H1 (cell line): ENCODE results near the gene LRRC56. TPM values are rescaled to one million over a fixed set of nuclear protein-coding genes. Genes with fewer than 3 reads are reported as not detected.

Experiments used
- CTCF ChIA-PET: fragments of 300-600 bp; sonication (Branson Sonifier 250); formaldehyde crosslinking; loops from one replicate; lab custom pipeline; 2021; ENCODE audit not compliant: partially characterized antibody; lab: Charles Lee
- POLR2A ChIA-PET: fragments of 300-600 bp; sonication (Branson Sonifier 250); formaldehyde crosslinking; loops from one replicate; lab custom pipeline; 2021; ENCODE audit warnings: inconsistent platforms; ENCODE audit not compliant: partially characterized antibody; lab: Charles Lee
- DNase-seq, 2 experiments: peaks; one replicate each; pipeline versions ENCODE4 v3.0.0 to v3.0.0-alpha.2; 2010 to 2022; ENCODE audit warnings: low spot score in 2 of 2, low read depth in 1 of 2, mixed read lengths in 1 of 2
- FAIRE-seq: peaks from 2 replicates; lab custom pipeline; 2011; peaks lifted over from hg19 to GRCh38; lab: Jason Lieb, UNC
- H2AFZ ChIP-seq: 2 replicates; pipeline ENCODE4 v1.8.1; 2012; ENCODE audit warnings: low read length, inconsistent platforms
- H2AK5ac ChIP-seq: 2 replicates; pipeline ENCODE4 v1.6.1; 2013; ENCODE audit warnings: low read depth, low read length
- H2BK120ac ChIP-seq: replicated peaks from 2 replicates; pipeline ENCODE3; 2013; ENCODE audit warnings: low read depth, low read length, inconsistent platforms
- H2BK12ac ChIP-seq: 2 replicates; pipeline ENCODE4 v1.6.1; 2013; ENCODE audit warnings: low read depth, low read length
- H2BK15ac ChIP-seq: 2 replicates; pipeline ENCODE4 v1.6.1; 2013; ENCODE audit warnings: low read length
- H2BK20ac ChIP-seq: 2 replicates; pipeline ENCODE4 v1.6.1; 2013; ENCODE audit warnings: low read length
- H2BK5ac ChIP-seq: 2 replicates; pipeline ENCODE4 v1.6.1; 2013; ENCODE audit warnings: low read depth, low read length
- H3K14ac ChIP-seq: 2 replicates; pipeline ENCODE4 v1.6.1; 2013; ENCODE audit warnings: inconsistent platforms; ENCODE audit not compliant: insufficient read length
- H3K18ac ChIP-seq: 2 replicates; pipeline ENCODE4 v1.6.1; 2013; ENCODE audit warnings: low read length; ENCODE audit errors: extremely low read depth
- H3K23ac ChIP-seq: 2 replicates; pipeline ENCODE4 v1.6.1; 2013; ENCODE audit warnings: inconsistent platforms; ENCODE audit not compliant: insufficient read length
- H3K23me2 ChIP-seq: 2 replicates; pipeline ENCODE4 v1.6.1; 2013; ENCODE audit warnings: low read depth, low read length
- H3K27ac ChIP-seq: 2 replicates; pipeline ENCODE4 v1.6.1; 2011; ENCODE audit warnings: low read depth, low read length, inconsistent platforms
- H3K27me3 ChIP-seq, 4 experiments: replicated peaks in 1 of 4; 1 replicate in 1 of 4; 2 replicates in 3 of 4; pipeline versions ENCODE4 v1.6.1 to v1.8.1; 2011 to 2013; ENCODE audit warnings: low read length in 3 of 4, mild to moderate bottlenecking in 3 of 4, inconsistent platforms in 2 of 4, mixed read lengths in 2 of 4, moderate library complexity in 1 of 4; ENCODE audit not compliant: control insufficient read depth in 3 of 4, insufficient read depth in 3 of 4; ENCODE audit errors: extremely low read depth in 1 of 4
- H3K36me3 ChIP-seq, 4 experiments: 2 replicates each; pipeline versions ENCODE4 v1.6.1 to v1.8.1; 2011 to 2013; ENCODE audit warnings: mild to moderate bottlenecking in 4 of 4, low read length in 3 of 4, moderate library complexity in 2 of 4, control low read depth in 1 of 4, inconsistent platforms in 1 of 4; ENCODE audit not compliant: insufficient read depth in 4 of 4, control insufficient read depth in 2 of 4
- H3K4ac ChIP-seq: replicated peaks from 2 replicates; pipeline ENCODE3; 2013; ENCODE audit warnings: low read length, low read depth, mixed read lengths, inconsistent platforms; ENCODE audit not compliant: insufficient read length
- H3K4me1 ChIP-seq, 4 experiments: replicated peaks in 1 of 4; 1 replicate in 1 of 4; 2 replicates in 3 of 4; pipeline versions ENCODE4 v1.6.1 to v1.8.1; 2011 to 2013; ENCODE audit warnings: low read length in 3 of 4, inconsistent platforms in 2 of 4, mixed read lengths in 1 of 4; ENCODE audit not compliant: insufficient read depth in 4 of 4, control insufficient read depth in 3 of 4
- H3K4me2 ChIP-seq, 2 experiments: 2 replicates each; pipeline versions ENCODE4 v1.6.1 to v1.8.1; 2011 to 2013; ENCODE audit warnings: low read depth in 2 of 2, low read length in 2 of 2, control low read depth in 1 of 2, inconsistent platforms in 1 of 2, mild to moderate bottlenecking in 1 of 2; ENCODE audit not compliant: insufficient read depth in 1 of 2
- H3K4me3 ChIP-seq, 4 experiments: fragments of 200-600, 300-600 bp in 1 of 4; sonication (generic), shearing (Covaris generic), sonication (Bioruptor Twin) in 1 of 4; 2 replicates each; pipeline versions ENCODE4 v1.5.1 to v1.8.1; 2011 to 2016; ENCODE audit warnings: low read length in 4 of 4, low read depth in 3 of 4, control low read depth in 2 of 4, inconsistent platforms in 2 of 4, mild to moderate bottlenecking in 2 of 4, mixed read lengths in 1 of 4, moderate library complexity in 1 of 4; ENCODE audit not compliant: insufficient read depth in 2 of 4; ENCODE audit errors: extremely low read depth in 1 of 4
- H3K56ac ChIP-seq: replicated peaks from 2 replicates; pipeline ENCODE3; 2013; ENCODE audit warnings: low read depth, mild to moderate bottlenecking, mixed read lengths, low read length, inconsistent platforms; ENCODE audit not compliant: insufficient read length
- H3K79me1 ChIP-seq: 2 replicates; pipeline ENCODE4 v1.6.1; 2013; ENCODE audit warnings: low read depth, low read length, control low read depth
- H3K79me2 ChIP-seq, 2 experiments: 2 replicates each; pipeline versions ENCODE4 v1.6.1 to v1.8.1; 2012 to 2013; ENCODE audit warnings: low read length in 2 of 2, mild to moderate bottlenecking in 2 of 2, inconsistent platforms in 1 of 2; ENCODE audit not compliant: insufficient read depth in 2 of 2, control insufficient read depth in 1 of 2
- H3K9ac ChIP-seq, 4 experiments: replicated peaks in 1 of 4; 1 replicate in 1 of 4; 2 replicates in 3 of 4; pipeline versions ENCODE4 v1.6.1 to v1.8.1; 2011 to 2013; ENCODE audit warnings: low read depth in 3 of 4, low read length in 3 of 4, control low read depth in 2 of 4, mild to moderate bottlenecking in 2 of 4, moderate library complexity in 2 of 4, inconsistent platforms in 1 of 4; ENCODE audit errors: extremely low read depth in 1 of 4
- H3K9me3 ChIP-seq, 2 experiments: 2 replicates each; pipeline versions ENCODE4 v1.6.1 to v1.8.1; 2012 to 2013; ENCODE audit warnings: mild to moderate bottlenecking in 2 of 2, moderate library complexity in 2 of 2, control low read depth in 1 of 2, inconsistent platforms in 1 of 2, low read depth in 1 of 2, low read length in 1 of 2, mixed read lengths in 1 of 2; ENCODE audit not compliant: insufficient read depth in 2 of 2
- H4K20me1 ChIP-seq, 2 experiments: replicated peaks in 1 of 2; 2 replicates each; pipeline versions ENCODE3 to v1.8.1; 2011 to 2013; ENCODE audit warnings: inconsistent platforms in 2 of 2, low read length in 2 of 2, mild to moderate bottlenecking in 1 of 2; ENCODE audit not compliant: insufficient read depth in 2 of 2, control insufficient read depth in 1 of 2
- H4K5ac ChIP-seq: 2 replicates; pipeline ENCODE4 v1.6.1; 2013; ENCODE audit warnings: low read length, low read depth, mixed read lengths, inconsistent platforms; ENCODE audit not compliant: insufficient read length
- H4K8ac ChIP-seq: 2 replicates; pipeline ENCODE4 v1.8.0; 2013; ENCODE audit warnings: mild to moderate bottlenecking, moderate library complexity, low read length, inconsistent platforms; ENCODE audit not compliant: insufficient read depth; ENCODE audit errors: extremely low read depth
- H4K91ac ChIP-seq: replicated peaks from 2 replicates; pipeline ENCODE3; 2013; ENCODE audit warnings: low read length, mixed read lengths, inconsistent platforms; ENCODE audit not compliant: insufficient read length
- BRCA1 ChIP-seq: IDR thresholded peaks from 2 replicates; pipeline ENCODE4 v1.6.1; 2012; ENCODE audit warnings: low read depth, low read length, improper control_type of control experiment
- CBX5 ChIP-seq: fragments of 300-800, 300-1000 bp; sonication (generic); IDR thresholded peaks from 2 replicates; pipeline ENCODE4 v1.7.1; 2016; ENCODE audit warnings: antibody characterized with exemption, low read length, low read depth
- CTBP2 ChIP-seq: IDR thresholded peaks from 2 replicates; pipeline ENCODE4 v1.7.0; 2011; ENCODE audit warnings: borderline replicate concordance, mild to moderate bottlenecking, moderate library complexity, mixed read lengths, low read length; ENCODE audit not compliant: insufficient read depth, insufficient read length
- EZH2 ChIP-seq: fragments of 200-600 bp; sonication (generic); IDR thresholded peaks from 2 replicates; pipeline ENCODE4 v1.7.1; 2012; ENCODE audit warnings: low read depth, mild to moderate bottlenecking, moderate library complexity, low read length, inconsistent platforms; ENCODE audit not compliant: severe bottlenecking
- GABPA ChIP-seq: IDR thresholded peaks from 2 replicates; pipeline ENCODE4 v1.6.1; 2011; ENCODE audit warnings: mild to moderate bottlenecking, low read length, moderate library complexity, borderline replicate concordance; ENCODE audit not compliant: insufficient read depth
- JUN ChIP-seq: IDR thresholded peaks from 2 replicates; pipeline ENCODE4 v1.6.1; 2011; ENCODE audit warnings: low read depth, mild to moderate bottlenecking, improper control_type of control experiment, low read length
- KDM1A ChIP-seq: fragments of 200-600, 300-600 bp; sonication (generic); IDR thresholded peaks from 2 replicates; pipeline ENCODE4 v1.7.1; 2016; ENCODE audit warnings: mild to moderate bottlenecking, low read length, borderline replicate concordance
- POLR2A ChIP-seq, 2 experiments: IDR thresholded peaks; 1 replicate in 1 of 2; 2 replicates in 1 of 2; pipeline ENCODE4 v1.6.1; 2011; ENCODE audit warnings: low read depth in 2 of 2, low read length in 2 of 2, mild to moderate bottlenecking in 2 of 2; ENCODE audit errors: control extremely low read depth in 1 of 2
- POU5F1 ChIP-seq: IDR thresholded peaks from 2 replicates; pipeline ENCODE4 v1.6.1; 2011; ENCODE audit warnings: low read depth, mild to moderate bottlenecking, low read length, moderate library complexity
- TAF1 ChIP-seq: IDR thresholded peaks from 2 replicates; pipeline ENCODE4 v1.6.1; 2011; ENCODE audit warnings: mild to moderate bottlenecking, low read depth, low read length
- TCF12 ChIP-seq: IDR thresholded peaks from 2 replicates; pipeline ENCODE4 v1.6.1; 2011; ENCODE audit warnings: low read depth, mild to moderate bottlenecking, low read length
- WGBS, 2 experiments: shearing (Covaris generic) in 1 of 2; methylation state at CpG; one replicate each; pipeline versions ENCODE4 v1.1.6 to v1.1.7; 2013 to 2015; ENCODE audit warnings: low lambda C conversion rate in 2 of 2, mixed read lengths in 2 of 2, inconsistent platforms in 1 of 2, low coverage in 1 of 2, missing lambda C conversion rate in 1 of 2; ENCODE audit not compliant: insufficient replicate concordance in 2 of 2, insufficient coverage in 1 of 2, insufficient read length in 1 of 2; ENCODE audit errors: extremely low coverage in 1 of 2, missing lambda C conversion rate in 1 of 2; 5-methylcytosine and 5-hydroxymethylcytosine counted together
- polyA plus RNA-seq, 7 experiments: library from polyadenylated mRNA; depleted of rRNA in 3 of 7; stranded (reverse) in 5 of 7; unstranded in 2 of 7; fragments of >200 nt in 5 of 7; fragments of 200-250 nt in 2 of 7; gene quantifications; 1 replicate in 5 of 7; 2 replicates in 1 of 7; 4 replicates in 1 of 7; pipeline versions ENCODE4 v1.2.1 to v1.2.3, GENCODE V29; 2011 to 2013; ENCODE audit warnings: missing spikeins in 2 of 7, mixed read lengths in 2 of 7
- total RNA-seq: library from RNA; stranded (reverse); fragmentation: NEBNext Ultra II Directional; extraction: Animal tissue kit (Norgen Biotek cat#: 25700); gene quantifications from 2 replicates; pipeline ENCODE4 v1.2.1, GENCODE V29; 2021
- TF ChIP-seq, protein P1 (sequence below), 3 experiments: IDR thresholded peaks; 1 replicate in 2 of 3; 2 replicates in 1 of 3; pipeline versions ENCODE4 v1.5.1 to v1.6.1; 2011; ENCODE audit warnings: low read length in 3 of 3, mild to moderate bottlenecking in 3 of 3, inconsistent platforms in 2 of 3, low read depth in 1 of 3, moderate library complexity in 1 of 3; ENCODE audit not compliant: insufficient read depth in 1 of 3; ENCODE audit errors: control extremely low read depth in 1 of 3

Gene LRRC56
- total and polyA plus RNA-seq, 2 of the 8 experiments (the other 6 are each of a cell fraction or from before 2014, with no cell fraction given) = 0.94 to 1.9 TPM

GRCh38 chr11:495537-495931 lies 41.8 kb upstream of the LRRC56 start:
- H3K79me1 ChIP-seq = no peaks in the 10 kb centered on the region; the same call in 1 of the 2 replicates
- H3K14ac ChIP-seq = no peak overlapping the region
- no peak overlapping the region for H2AFZ ChIP-seq
- no peak overlapping the region for H2BK20ac ChIP-seq
- FAIRE-seq (no peak), DNase-seq (no peak)
- no peak overlapping the region for H2BK5ac ChIP-seq
- H3K4me2 ChIP-seq = no peak overlapping the region
- ChIA-PET CTCF (interaction anchor here (0.9 to 1.7 kb wide), 3 partner anchors 16 to 47 kb away, joined by 3 to 5 read pairs (median 5); no protein-coding TSS in a partner anchor), POLR2A (interaction anchor here (1.4 to 1.7 kb wide), 3 partner anchors 10 to 79 kb away, joined by 3 to 11 read pairs (median 4); partner anchors contain the start of gene RNH1)
- H3K27ac ChIP-seq = no peak overlapping the region
- H3K23me2 ChIP-seq = no peaks in the 10 kb centered on the region
- H4K5ac ChIP-seq = no peak overlapping the region
- no peak overlapping the region for H3K4ac ChIP-seq
- no peak overlapping the region for H3K23ac ChIP-seq
- WGBS, 2 experiments = 97% methylated on average over 10 of the region's 10 CpGs; no CpG with 5 or more reads in 1 of the 2 experiments
- H3K36me3 ChIP-seq = peaks cover 17 to 45% (median 34%) of the 10 kb centered on the region in 4 experiments; a peak in 7 of 8 replicates
- H3K9ac ChIP-seq = no peak overlapping the region
- no peak overlapping the region for H2BK120ac ChIP-seq
- H2BK15ac ChIP-seq = no peak overlapping the region
- peaks cover 4 to 10% of the 10 kb centered on the region in 2 experiments for H4K20me1 ChIP-seq
- no peak overlapping the region for H4K91ac ChIP-seq
- peaks cover 11 to 19% of the 10 kb centered on the region in 2 experiments; a peak in 3 of 4 replicates for H3K9me3 ChIP-seq
- no peaks in the 10 kb centered on the region for H3K27me3 ChIP-seq
- H3K4me1 ChIP-seq = no peaks in the 10 kb centered on the region
- no peak overlapping the region; the same call in 1 of the 2 replicates for H4K8ac ChIP-seq
- no peaks in the 10 kb centered on the region for H3K79me2 ChIP-seq
- H2AK5ac ChIP-seq = no peak overlapping the region
- no peak overlapping the region for H3K4me3 ChIP-seq
- no peak overlapping the region for H2BK12ac ChIP-seq
- no peak overlapping the region for H3K56ac ChIP-seq
- no peak overlapping the region for H3K18ac ChIP-seq
- TF ChIP-seq POU5F1 (no peak), KDM1A (no peak), TAF1 (no peak), CBX5 (no peak), BRCA1 (no peak), JUN (no peak), EZH2 (no peak), CTBP2 (no peak), TCF12 (no peak), GABPA (no peak), POLR2A (IDR thresholded peaks at IDR 0.05; ENCODE audit: control extremely low read depth in 1 of 2, low read depth in 2 of 2, low read length in 2 of 2) (no peak)
- TF ChIP-seq, protein P1, sequence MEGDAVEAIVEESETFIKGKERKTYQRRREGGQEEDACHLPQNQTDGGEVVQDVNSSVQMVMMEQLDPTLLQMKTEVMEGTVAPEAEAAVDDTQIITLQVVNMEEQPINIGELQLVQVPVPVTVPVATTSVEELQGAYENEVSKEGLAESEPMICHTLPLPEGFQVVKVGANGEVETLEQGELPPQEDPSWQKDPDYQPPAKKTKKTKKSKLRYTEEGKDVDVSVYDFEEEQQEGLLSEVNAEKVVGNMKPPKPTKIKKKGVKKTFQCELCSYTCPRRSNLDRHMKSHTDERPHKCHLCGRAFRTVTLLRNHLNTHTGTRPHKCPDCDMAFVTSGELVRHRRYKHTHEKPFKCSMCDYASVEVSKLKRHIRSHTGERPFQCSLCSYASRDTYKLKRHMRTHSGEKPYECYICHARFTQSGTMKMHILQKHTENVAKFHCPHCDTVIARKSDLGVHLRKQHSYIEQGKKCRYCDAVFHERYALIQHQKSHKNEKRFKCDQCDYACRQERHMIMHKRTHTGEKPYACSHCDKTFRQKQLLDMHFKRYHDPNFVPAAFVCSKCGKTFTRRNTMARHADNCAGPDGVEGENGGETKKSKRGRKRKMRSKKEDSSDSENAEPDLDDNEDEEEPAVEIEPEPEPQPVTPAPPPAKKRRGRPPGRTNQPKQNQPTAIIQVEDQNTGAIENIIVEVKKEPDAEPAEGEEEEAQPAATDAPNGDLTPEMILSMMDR (IDR thresholded peaks at IDR 0.05; ENCODE audit: control extremely low read depth in 1 of 3, insufficient read depth in 1 of 3, low read depth in 1 of 3, low read length in 3 of 3) = no peak
